Endodermal cell (in vitro differentiated cells): ENCODE data around the gene CLIC4. TPM values are rescaled to one million over a fixed set of nuclear protein-coding genes. Genes with fewer than 3 reads are reported as not detected.
"Not testable (repeated sequence)": the region's sequence is repeated elsewhere in the genome, so short reads cannot be mapped to it uniquely, and the experiment has no call there.

Experiments
- DNase-seq: peaks from one replicate; pipeline ENCODE4 v3.0.0-alpha.2; 2017
- H3K27ac ChIP-seq: 2 replicates; pipeline ENCODE4 v1.5.1; 2013; ENCODE audit warnings: mild to moderate bottlenecking, low read depth, low read length, moderate library complexity
- H3K27me3 ChIP-seq: 2 replicates; pipeline ENCODE4 v1.6.1; 2013; ENCODE audit warnings: mild to moderate bottlenecking, low read length, moderate library complexity; ENCODE audit not compliant: insufficient read depth, control insufficient read depth, poor library complexity, severe bottlenecking
- H3K36me3 ChIP-seq: 2 replicates; pipeline ENCODE4 v1.7.0; 2013; ENCODE audit warnings: mild to moderate bottlenecking, low read length, moderate library complexity; ENCODE audit not compliant: control insufficient read depth, insufficient read depth
- H3K4me1 ChIP-seq: one replicate; pipeline ENCODE4 v1.7.0; 2013; ENCODE audit warnings: low read length; ENCODE audit not compliant: control insufficient read depth, insufficient read depth
- H3K4me3 ChIP-seq: 2 replicates; pipeline ENCODE4 v1.5.1; 2013; ENCODE audit warnings: mild to moderate bottlenecking, low read length, moderate library complexity
- H3K9ac ChIP-seq: 2 replicates; pipeline ENCODE4 v1.6.1; 2013; ENCODE audit warnings: mild to moderate bottlenecking, low read length, moderate library complexity; ENCODE audit not compliant: poor library complexity, severe bottlenecking; ENCODE audit errors: extremely low read depth
- H3K9me3 ChIP-seq: 2 replicates; pipeline ENCODE4 v1.6.1; 2013; ENCODE audit warnings: mild to moderate bottlenecking, low read length, moderate library complexity; ENCODE audit not compliant: control insufficient read depth
- H3K27ac Mint-ChIP-seq: 2 replicates; pipeline ENCODE4 v1.8.0; 2020; ENCODE audit warnings: mixed read lengths
- H3K27me3 Mint-ChIP-seq: 2 replicates; pipeline ENCODE4 v1.8.0; 2021; ENCODE audit warnings: mild to moderate bottlenecking, mixed read lengths; ENCODE audit not compliant: insufficient read depth
- H3K36me3 Mint-ChIP-seq: 2 replicates; pipeline ENCODE4 v1.8.0; 2020; ENCODE audit warnings: low read depth, mixed read lengths
- H3K4me1 Mint-ChIP-seq: 2 replicates; pipeline ENCODE4 v1.8.0; 2020; ENCODE audit warnings: mixed read lengths
- H3K4me3 Mint-ChIP-seq: 2 replicates; pipeline ENCODE4 v1.8.0; 2020; ENCODE audit warnings: mild to moderate bottlenecking, moderate library complexity, mixed read lengths
- H3K9me3 Mint-ChIP-seq: 2 replicates; pipeline ENCODE4 v1.8.0; 2020; ENCODE audit warnings: mild to moderate bottlenecking, mixed read lengths
- WGBS, 2 experiments: methylation state at CpG; one replicate each; pipeline versions ENCODE4 v1.1.5 to v1.1.7; 2013; ENCODE audit warnings: missing lambda C conversion rate in 2 of 2, mixed read lengths in 1 of 2; ENCODE audit not compliant: insufficient coverage in 1 of 2, insufficient read length in 1 of 2; 5-methylcytosine and 5-hydroxymethylcytosine counted together
- total RNA-seq, 2 donors: library from RNA; stranded (reverse); fragmentation: NEBNext Ultra II Directional in 1 of 2; extraction: Animal tissue kit (Norgen Biotek cat#: 25700) in 1 of 2; gene quantifications; 2 replicates in 1 of 2; 3 replicates in 1 of 2; pipeline ENCODE4 v1.2.1, GENCODE V29; 2021
- TF ChIP-seq, protein P1 (sequence below): fragments of 200-600 bp; sonication (generic); conservative IDR thresholded peaks from 2 replicates; pipeline ENCODE4 v1.5.0; 2021; ENCODE audit warnings: antibody characterized with exemption, mild to moderate bottlenecking

Gene CLIC4
- total RNA-seq, 2 donors from 2014 or later: 119 to 146 TPM

DNA sequence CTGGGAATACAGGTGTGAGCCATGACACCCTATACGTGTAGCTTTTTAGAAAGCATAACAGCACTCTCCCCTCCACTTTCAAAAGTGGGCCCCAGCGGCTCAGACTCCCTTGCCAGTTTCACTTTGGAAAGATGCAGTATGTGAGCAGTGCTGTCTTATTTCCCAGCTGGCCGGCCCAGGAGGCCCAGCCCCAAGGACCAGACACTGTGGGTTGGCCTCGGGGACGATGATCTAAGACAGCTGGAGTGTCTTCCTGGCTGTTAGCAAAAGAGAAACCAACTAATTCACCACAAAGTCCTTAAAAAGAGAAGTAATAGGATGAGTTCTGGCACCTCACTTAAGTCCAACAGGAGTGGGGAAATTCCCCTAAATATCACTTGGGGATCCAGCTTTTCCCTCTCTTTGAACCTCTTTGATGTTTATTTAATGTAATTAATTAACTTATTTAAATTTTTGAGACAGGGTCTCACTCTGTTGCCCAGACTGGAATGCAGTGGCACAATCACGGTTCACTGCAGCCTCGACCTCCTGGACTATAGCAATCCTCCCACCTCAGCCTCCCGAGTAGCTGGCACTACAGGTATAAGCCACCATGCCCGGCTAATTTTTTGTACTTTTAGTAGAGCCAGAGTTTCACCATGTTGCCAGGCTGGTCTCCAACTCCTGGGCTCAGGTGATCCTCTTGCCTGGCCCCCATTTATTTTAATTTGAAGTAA lies 17.6 kb upstream of the CLIC4 start:
- Histone ChIP-seq H3K4me3 (no peak overlapping the region), H3K27ac (no peak overlapping the region), H3K27me3 (no peaks in the 10 kb centered on the region), H3K9me3 (no peaks in the 10 kb centered on the region), H3K36me3 (no peaks in the 10 kb centered on the region), H3K9ac (no peak overlapping the region), H3K4me1 (peaks cover 11% of the 10 kb centered on the region)
- WGBS, 2 experiments: 91 to 92% methylated on average over 7 to 9 of the region's 9 CpGs
- Mint-ChIP-seq H3K4me3 (no peak overlapping the region), H3K27me3 (no peaks in the 10 kb centered on the region), H3K36me3 (no peaks in the 10 kb centered on the region), H3K27ac (peak overlapping the region; percentile 7), H3K4me1 (peaks cover 26% of the 10 kb centered on the region), H3K9me3 (peaks cover 9% of the 10 kb centered on the region)
- DNase-seq: no peak
- TF ChIP-seq, protein P1, sequence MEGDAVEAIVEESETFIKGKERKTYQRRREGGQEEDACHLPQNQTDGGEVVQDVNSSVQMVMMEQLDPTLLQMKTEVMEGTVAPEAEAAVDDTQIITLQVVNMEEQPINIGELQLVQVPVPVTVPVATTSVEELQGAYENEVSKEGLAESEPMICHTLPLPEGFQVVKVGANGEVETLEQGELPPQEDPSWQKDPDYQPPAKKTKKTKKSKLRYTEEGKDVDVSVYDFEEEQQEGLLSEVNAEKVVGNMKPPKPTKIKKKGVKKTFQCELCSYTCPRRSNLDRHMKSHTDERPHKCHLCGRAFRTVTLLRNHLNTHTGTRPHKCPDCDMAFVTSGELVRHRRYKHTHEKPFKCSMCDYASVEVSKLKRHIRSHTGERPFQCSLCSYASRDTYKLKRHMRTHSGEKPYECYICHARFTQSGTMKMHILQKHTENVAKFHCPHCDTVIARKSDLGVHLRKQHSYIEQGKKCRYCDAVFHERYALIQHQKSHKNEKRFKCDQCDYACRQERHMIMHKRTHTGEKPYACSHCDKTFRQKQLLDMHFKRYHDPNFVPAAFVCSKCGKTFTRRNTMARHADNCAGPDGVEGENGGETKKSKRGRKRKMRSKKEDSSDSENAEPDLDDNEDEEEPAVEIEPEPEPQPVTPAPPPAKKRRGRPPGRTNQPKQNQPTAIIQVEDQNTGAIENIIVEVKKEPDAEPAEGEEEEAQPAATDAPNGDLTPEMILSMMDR: no peak

DNA sequence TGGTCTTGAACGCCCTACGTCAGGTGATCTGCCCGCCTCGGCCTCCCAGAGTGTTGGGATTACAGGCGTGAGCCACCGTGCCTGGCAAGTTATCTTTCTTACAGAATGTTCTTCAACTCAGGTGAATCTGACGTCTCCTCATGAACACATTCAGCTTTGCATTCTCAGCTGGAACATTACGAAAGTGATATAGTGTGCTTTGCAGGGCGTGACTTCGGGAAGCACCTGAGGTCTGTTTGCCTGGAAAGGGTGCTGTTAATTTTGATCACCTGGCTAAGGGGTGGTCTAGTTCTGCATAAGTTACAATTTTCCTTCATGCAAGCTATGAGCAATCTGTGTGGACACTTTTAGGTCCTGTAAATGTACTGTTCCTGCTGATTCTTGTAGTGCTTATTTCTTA lies 16.3 kb upstream of the CLIC4 start:
- H3K27me3 ChIP-seq: no peaks in the 10 kb centered on the region
- peaks cover 26% of the 10 kb centered on the region for H3K4me1 Mint-ChIP-seq
- H3K27me3 Mint-ChIP-seq: no peaks in the 10 kb centered on the region
- no peak overlapping the region for H3K4me3 ChIP-seq
- no peak overlapping the region for H3K9ac ChIP-seq
- no peaks in the 10 kb centered on the region for H3K36me3 Mint-ChIP-seq
- H3K27ac ChIP-seq: no peak overlapping the region
- 94 to 96% methylated on average over 10 of the region's 10 CpGs for WGBS, 2 experiments
- H3K36me3 ChIP-seq: no peaks in the 10 kb centered on the region
- TF ChIP-seq, protein P1: no peak
- H3K4me1 ChIP-seq: peaks cover 11% of the 10 kb centered on the region
- no peaks in the 10 kb centered on the region for H3K9me3 ChIP-seq
- peaks cover 9% of the 10 kb centered on the region for H3K9me3 Mint-ChIP-seq
- H3K4me3 Mint-ChIP-seq: no peak overlapping the region
- no peak for DNase-seq
- no peak overlapping the region for H3K27ac Mint-ChIP-seq

DNA sequence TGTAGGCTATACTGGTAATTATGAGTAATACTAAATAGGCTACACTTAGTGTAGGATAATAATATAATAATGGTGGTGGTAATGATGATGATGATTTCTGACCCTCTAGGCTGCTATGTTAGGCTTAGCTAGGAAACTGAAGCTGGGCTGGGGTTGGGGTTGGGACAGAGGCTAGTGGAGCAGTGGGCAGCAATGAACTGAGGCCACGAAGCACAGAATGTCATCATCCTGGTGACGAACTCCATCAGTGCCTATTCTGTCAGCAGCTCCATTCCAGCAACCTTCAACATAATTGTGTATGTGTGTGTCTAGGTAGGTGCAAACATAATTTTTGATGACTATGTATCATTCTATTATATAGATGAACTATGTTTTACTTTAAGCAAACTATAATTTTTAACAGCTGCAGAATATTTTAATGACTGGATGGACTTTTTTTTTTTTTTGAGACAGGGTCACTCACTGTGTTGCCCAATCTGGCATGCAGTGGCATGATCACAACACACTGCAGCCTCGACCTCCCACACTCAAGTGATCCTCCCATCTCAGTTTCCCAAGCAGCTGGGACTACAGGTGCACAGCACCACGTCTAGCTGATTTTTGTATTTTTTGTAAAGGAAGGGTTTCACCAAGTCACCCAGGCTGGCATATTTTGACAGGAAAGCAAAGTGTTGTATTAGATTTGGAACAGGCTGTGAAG lies 12.9 kb upstream of the CLIC4 start:
- WGBS, 2 experiments: 86 to 87% methylated on average over 1 to 4 of the region's 4 CpGs

DNA sequence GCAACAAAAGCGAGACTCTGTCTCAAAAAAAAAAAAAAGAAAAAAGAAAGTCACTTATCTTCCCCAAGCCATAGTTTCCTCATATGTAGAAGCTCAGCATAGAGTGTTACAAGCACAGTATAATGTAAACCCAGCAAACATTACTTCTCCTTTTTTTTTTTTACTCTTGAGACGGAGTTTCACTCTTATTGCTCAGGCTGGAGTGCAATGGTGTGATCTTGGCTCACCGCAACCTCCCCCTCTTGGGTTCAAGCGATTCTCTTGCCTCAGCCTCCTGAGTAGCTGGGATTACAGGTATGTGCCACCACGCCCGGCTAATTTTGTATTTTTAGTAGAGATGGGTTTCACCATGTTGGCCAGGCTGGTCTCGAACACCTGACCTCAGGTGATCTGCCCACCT lies 11.9 kb upstream of the CLIC4 start:
- H3K9me3 Mint-ChIP-seq, H3K27me3 ChIP-seq, H3K9me3 ChIP-seq, H3K4me3 ChIP-seq, H3K9ac ChIP-seq, H3K4me3 Mint-ChIP-seq, H3K27ac Mint-ChIP-seq, H3K27ac ChIP-seq, H3K36me3 ChIP-seq, H3K36me3 Mint-ChIP-seq, DNase-seq, H3K27me3 Mint-ChIP-seq: not testable (repeated sequence)
- H3K4me1 ChIP-seq: peaks cover 10% of the 10 kb centered on the region
- 82% methylated on average over 6 of the region's 7 CpGs for WGBS, 2 experiments
- peaks cover 18% of the 10 kb centered on the region for H3K4me1 Mint-ChIP-seq

More for the DNA sequence above, 12.9 kb upstream of the CLIC4 start:
- H3K4me3 Mint-ChIP-seq: no peak overlapping the region
- peaks cover 6% of the 10 kb centered on the region for H3K9me3 Mint-ChIP-seq
- no peaks in the 10 kb centered on the region for H3K36me3 Mint-ChIP-seq
- no peaks in the 10 kb centered on the region for H3K9me3 ChIP-seq
- H3K27me3 Mint-ChIP-seq: no peaks in the 10 kb centered on the region
- peaks cover 10% of the 10 kb centered on the region for H3K4me1 ChIP-seq
- H3K4me3 ChIP-seq: no peak overlapping the region
- no peak overlapping the region for H3K9ac ChIP-seq
- no peaks in the 10 kb centered on the region for H3K36me3 ChIP-seq
- H3K27ac Mint-ChIP-seq: no peak overlapping the region
- TF ChIP-seq, protein P1: no peak
- peaks cover 18% of the 10 kb centered on the region for H3K4me1 Mint-ChIP-seq
- H3K27me3 ChIP-seq: no peaks in the 10 kb centered on the region
- no peak overlapping the region for H3K27ac ChIP-seq
- DNase-seq: no peak
